ENCODE results near the gene ITGB5.

GRCh38 chr3:124774327-124774718 is 112.8 kb downstream of the ITGB5 start:
- no peak for TF ChIP-seq CTCF (IDR thresholded peaks at IDR 0.05; ENCODE audit: low read depth, low read length)
- TF ChIP-seq POLR2A (IDR thresholded peaks at IDR 0.05; ENCODE audit: extremely low read depth, insufficient read length): no peak
- no peak for TF ChIP-seq MAX (IDR thresholded peaks at IDR 0.05; ENCODE audit: low read depth, low read length)
